Fibroblast of skin of left biceps (primary cell): ENCODE data around the gene C6orf52.
"Not testable (repeated sequence)": the region's sequence is repeated elsewhere in the genome, so short reads cannot be mapped to it uniquely, and the experiment has no call there.

Source experiments
- DNase-seq, 2 experiments: peaks; one replicate each; pipeline ENCODE4 v3.0.0-alpha.2; 2013; ENCODE audit warnings: low read depth in 2 of 2

Gene C6orf52

DNA sequence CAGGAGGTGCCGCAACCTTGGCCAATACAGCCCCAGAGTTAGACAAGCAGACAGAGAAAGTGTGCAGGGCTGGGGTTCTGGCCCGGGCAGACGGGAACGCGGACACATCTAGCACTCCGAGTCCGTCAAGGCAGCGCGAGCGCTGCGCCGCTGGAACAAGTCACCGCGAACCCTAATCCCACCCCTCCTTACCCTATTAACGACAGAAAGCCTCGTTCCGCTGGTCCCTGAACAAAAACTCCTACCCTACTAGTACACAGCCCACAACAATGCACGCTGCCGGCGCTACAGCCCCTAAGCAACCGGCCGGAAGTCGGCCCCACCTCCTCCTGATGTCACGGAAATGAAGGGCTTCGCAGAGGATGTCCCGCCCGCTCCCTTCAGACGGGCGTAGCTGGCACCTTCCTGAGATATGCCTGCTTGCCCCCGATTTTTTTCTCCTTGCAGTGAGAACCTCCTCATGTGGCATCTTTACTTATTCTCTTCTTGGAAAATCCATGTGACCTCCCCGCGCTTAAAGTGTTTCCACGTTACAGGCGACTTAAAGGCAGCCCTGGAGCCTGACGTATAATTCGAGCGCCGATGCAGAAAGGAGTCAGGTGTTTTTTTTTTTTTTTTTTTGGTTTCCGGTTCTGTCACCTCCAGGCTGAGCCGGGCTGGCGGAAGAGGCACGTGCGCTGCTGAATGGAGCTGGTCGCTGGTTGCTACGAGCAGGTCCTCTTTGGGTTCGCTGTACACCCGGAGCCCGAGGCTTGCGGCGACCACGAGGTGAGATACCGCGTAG is at the start of gene C6orf52, which contains the start of gene PAK1IP1:
Gene C6orf52, minus strand, starts transcription at position 315 of the 784 bp plus-strand sequence. CDS start 7,066 bp downstream, outside the sequence.
Gene PAK1IP1, plus strand, starts transcription at position 671 of the 784 bp plus-strand sequence. Its CDS starts 14 bp downstream, at position 685.
- peak; percentile 82 for DNase-seq

DNA sequence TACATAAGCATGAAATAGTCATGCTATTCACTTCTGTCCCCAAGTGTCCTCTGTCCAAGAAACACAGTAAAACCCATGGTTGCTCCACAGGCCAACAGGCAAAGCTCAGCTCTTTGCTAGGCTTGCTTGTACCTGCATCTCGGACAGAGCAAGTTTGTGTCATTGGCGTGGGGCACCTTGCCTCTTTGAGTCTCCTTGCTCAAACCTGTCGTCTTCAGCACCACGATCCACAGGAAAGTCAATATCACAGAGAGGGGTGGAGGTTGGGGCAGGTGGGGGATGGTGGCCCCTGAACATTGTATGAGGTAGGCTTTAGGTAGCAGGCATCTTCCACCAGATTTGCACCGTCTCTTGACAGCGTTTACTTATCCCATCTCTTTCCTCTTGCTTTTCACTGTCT is 49.1 kb upstream of the C6orf52 start:
- DNase-seq = no peak

DNA sequence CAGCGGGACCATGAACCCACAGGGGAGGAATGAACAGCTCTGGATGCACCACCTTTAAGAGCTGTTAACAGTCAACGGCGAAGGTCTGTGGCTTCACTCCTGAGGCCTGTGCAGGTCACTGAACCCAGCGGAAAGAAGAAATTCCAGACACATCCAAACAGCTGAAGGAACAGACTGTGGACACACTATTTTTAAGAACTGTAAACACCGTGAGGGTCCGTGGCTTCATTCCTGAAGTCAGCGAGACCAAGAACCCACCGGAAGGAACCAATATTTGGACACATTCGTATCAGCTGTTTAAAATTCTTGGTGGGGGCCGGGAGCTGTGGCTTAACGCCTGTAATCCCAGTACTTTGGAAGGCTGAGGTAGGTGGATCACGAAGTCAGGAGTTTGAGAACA is 47.8 kb upstream of the C6orf52 start:
- DNase-seq = no peak

DNA sequence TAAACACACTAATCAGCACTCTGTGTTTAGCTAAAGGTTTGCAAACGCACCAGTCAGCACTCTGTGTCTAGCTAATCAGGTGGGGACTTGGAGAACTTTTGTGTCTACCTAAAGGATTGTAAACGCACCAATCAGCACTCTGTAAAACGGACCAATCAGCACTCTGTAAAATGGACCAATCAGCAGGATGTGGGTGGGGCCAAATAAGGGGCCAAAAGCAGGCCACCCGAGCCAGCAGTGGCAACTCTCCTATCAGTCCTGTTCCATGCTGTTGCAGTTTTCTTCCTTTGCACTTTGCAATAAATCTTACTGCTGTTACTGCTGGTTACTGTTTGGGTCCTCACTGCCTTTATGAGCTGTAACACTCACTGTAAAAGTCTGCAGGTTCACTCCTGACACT is 47.2 kb upstream of the C6orf52 start:
- not testable (repeated sequence) for DNase-seq

DNA sequence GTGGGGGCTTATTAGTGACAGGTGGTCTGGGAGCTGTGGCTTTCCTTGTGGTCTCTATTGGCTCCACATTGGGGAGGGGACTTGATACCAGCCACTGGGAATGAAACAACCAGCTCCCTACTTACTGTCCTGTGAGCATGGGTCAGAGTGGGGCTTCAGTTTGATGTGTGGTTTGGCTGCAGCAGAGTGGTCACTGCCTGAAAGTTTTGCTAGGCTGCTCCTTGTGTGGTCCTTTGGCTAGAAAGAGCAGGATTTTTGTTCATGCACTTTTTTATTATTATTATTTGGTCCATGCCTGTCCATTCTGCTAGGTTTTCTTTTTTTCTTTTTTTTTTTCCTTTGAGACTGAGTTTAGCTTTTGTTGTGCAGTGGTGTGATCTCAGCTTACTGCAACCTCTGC is 45.6 kb upstream of the C6orf52 start:
- DNase-seq = no peak

DNA sequence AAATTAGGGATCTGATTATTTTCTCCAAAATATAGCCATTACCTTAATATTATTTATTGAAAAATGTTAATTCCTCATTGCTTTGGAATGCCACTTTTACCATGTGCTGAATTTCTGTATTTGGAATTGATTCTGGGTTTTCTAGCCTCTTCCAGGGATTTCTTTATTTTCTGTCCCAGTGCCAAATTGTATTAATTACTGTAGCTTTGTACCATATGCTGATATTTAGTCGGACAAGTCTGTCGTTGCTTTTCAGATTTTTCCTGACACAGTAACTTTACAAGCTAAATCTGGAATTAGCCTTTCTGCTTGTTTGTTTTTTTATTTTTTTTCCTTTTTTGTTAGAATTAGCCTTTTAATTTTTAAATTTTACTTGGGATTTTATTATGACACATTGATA is 42.3 kb upstream of the C6orf52 start:
- DNase-seq = no peak

DNA sequence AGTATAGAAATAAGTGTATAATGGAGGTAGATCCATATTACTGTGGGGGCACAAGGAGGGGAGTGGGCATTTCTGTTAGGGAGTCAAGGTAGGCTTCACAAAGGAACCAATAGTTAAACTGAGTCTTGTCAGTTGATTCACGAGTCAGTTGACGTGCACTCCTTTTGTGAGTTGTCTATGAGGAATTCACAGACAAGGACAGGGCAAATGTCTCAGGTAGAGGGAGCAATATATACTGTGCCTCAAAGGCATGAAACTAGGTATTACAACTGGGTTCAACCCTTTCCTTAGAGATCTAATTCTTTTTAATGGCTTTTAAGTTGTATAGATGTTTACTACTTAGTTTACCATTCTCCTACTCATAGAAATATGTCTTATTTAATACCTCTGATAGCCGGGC is 39.4 kb upstream of the C6orf52 start:
- no peak for DNase-seq

DNA sequence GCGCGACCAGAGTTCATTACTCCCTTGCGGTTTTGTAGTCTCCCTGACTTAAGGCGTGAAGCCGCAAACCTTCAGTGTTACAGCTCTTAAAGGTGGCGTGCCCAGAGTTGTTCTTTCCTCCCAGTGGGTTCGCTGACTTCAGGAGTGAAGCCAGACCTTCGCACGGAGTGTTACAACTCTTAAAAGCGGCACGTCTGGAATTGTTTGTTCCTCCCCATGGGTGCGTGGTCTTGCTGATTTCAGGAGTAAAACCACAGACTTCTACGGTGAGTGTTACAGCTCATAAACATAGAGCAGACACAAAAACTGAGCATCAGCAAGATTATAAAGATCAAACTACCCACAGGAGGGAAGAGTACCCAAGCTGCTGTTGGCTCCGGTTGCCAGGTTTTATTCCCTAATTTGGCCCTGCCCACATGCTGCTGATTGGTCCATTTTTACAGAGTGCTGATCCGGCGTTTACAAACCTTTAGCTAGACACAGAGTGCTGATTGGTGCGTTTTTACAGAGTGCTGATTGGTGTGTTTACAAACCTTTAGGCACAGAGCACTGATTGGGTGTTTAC is 38.8 kb upstream of the C6orf52 start:
- no peak for DNase-seq

DNA sequence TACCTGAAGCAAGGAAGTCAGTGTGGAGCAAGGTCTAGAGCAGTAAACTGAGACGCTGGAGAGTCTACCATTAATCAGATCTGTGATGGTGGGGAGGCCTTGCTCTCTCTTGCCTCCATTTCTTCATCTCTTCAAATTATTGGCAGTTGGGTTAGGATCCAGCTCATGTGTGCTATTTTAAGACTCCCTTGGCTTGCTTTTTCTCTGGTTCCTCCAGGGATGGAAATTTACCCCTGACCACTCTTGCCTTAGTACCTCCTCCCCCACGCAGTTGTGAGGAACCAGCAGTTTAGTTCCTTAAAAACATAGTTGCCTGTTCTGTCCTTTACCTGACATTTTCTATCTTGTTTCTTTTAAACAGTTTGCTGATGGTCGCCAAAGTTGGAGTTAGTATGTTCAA is 35.8 kb upstream of the C6orf52 start:
- no peak for DNase-seq

DNA sequence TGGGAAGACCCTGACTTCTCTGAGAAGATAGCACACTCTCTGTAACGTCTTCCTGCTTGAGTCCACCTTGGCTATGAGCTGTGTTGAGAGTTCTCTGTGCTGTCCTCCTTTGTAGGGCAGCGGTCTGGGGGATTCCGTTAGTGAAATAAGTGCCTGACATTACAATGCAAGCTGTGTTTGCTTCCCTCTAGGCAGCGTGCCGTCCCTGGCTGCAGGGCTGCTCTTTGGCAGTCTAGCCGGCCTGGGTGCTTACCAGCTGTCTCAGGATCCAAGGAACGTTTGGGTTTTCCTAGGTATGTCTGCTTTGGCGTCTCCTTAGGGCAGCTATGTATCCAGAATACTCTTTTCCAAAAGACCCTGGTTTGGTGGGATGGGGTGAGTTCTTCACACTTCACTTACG is 31.3 kb upstream of the C6orf52 start:
- no peak for DNase-seq

DNA sequence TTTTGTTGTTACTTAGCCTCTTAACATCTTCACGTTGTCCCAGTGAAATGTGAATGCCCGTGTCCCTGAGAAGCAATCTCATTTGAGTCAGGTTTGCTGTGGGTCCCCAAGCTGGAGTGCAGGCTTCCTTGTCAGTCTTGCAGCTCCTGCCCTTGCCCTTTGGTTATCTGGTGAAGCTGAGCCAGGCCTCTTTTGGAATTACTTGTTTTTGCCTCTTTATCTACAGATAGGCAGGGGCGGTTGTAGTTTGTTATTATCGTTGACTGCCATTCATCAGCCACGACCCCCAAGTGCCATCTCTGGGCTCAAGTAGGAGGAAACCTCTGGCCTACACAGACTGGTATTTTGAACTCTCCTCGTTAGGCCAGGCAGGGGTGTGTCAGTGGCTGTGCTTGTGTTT is 30.6 kb upstream of the C6orf52 start:
- no peak for DNase-seq

DNA sequence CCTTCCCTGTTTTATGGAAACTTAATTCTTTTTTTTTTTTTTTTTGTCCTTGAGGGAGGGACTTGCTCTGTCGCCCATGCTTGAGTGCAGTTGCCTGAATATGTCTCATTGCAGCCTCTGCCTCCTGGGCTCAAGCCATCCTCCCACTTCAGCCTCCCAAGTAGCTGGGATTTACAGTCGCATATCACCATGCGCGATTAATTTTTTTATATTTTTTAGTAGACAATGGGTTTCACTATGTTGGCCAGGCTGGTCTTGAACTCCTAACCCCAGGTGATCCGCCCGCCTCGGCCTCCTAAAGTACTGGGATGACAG is 29.1 kb upstream of the C6orf52 start:
- DNase-seq = no peak

DNA sequence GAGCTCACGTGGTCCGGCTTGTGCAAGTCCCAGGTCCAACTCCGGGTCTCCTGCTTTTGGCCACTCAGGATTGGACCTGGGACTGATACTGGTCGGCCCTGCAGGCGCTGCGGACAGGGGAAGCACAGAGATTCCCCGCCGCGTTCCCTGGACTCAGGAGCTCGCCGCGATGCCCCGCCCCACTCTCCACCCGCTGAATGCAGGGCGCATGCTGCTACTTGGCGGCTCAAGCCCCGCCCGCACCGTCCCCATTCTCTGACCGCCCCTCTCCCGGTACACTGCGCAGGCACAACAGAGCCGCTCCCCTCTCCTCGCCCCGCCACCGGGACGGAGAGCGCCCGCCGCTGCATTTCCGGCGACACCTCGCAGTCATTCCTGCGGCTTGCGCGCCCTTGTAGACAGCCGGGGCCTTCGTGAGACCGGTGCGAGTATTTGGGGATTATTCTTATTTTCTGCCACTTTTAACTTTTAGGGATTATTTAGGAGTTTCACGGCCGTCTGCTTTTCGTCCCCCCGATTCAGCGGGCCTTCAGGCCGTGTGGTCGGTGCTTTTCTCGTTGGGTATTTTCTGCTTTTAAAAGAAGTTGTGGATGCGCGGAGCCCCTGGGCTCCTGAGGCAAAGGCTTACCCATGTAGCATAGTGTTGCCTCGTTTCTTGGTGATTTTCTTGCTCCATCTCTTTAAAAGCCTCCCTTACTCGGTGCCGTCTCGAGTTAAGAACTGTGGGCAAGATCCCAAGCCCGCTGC is 28.6 kb upstream of the C6orf52 start, which contains the start of gene TMEM14C:
Gene TMEM14C, plus strand, starts transcription at position 251 of the 747 bp plus-strand sequence. CDS start 1,544 bp downstream, outside the sequence.
- peak; percentile 88 to 91 for DNase-seq

DNA sequence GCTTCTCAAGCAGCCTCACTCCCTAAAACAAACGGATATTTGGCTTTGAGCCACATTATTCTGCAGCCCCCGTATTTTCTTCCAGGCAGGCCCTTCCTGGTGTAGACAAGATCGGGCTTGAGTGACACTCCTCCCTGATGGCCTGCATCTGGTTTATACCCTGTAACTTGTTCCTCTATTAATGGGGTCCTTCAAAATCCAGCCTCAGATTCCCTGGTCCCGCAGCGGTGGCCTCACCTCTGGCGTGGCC is 28.1 kb upstream of the C6orf52 start:
- no peak for DNase-seq

DNA sequence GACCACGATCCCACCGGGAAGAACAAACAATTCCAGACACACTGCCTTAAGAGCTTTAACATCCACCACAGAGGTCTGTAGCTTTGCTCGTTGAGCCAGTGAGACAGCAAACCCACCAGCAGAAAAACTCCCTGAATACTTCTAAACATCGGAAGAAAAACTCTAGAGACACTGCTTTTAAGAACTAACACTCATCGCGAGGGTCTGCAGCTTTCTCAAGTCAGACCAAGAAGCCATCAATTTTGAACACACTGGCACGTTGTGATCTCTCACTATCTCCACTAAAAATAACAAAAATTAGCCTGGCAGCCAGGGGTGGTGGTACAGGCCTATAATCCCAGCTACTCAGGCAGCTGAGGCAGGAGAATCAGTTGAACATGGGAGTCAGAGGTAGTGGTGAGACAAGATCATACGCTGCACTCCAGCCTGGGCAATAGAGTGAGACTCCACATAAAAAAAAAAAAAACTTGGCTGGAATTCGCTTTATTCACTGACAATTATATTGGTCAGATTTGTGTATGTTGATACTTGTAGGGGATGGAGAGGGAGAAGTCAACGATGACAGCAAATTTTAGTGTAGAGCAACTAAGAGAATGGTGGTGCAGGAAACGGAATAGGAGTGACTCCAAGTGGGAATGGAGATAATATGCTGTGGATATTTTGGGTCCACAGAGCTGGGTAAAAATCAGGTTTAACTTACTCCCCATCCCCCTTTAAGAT is 27.6 kb upstream of the C6orf52 start:
- DNase-seq = no peak

DNA sequence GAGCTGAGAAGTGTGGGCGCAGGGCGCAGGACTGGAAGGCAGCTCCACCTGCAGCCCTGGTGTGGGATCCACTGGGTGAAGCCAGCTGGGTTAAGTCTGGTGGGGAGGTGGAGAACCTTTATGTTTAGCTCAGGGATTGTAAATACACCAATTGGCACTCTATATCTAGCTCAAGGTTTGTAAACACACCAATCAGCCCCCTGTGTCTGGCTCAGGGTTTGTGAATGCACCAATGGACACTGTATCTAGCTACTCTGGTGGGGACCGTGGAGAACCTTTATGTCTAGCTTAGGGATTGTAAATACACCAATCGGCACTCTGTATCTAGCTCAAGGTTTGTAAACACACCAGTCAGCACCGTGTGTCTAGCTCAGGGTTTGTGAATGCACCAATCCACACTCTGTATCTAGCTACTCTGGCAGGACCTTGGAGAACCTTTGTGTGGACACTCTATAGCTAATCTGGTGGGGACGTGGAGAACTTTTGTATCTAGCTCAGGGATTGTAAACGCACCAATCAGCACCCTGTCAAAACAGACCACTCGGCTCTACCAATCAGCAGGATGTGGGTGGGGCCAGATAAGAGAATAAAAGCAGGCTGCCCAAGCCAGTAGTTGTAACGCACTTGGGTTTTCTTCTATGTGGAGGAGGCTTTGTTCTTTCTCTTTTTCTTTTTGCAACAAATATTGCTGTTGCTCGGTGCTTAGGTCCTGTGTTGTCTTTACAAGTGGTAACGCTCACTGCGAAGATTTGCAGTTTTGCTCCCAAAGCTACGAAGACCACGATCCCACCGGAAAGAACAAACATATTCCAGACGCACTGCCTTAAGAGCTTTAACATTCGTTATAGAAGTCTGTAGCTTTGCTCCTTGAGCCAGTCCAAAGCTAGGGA is 26.8 kb upstream of the C6orf52 start:
- DNase-seq = not testable (repeated sequence)

DNA sequence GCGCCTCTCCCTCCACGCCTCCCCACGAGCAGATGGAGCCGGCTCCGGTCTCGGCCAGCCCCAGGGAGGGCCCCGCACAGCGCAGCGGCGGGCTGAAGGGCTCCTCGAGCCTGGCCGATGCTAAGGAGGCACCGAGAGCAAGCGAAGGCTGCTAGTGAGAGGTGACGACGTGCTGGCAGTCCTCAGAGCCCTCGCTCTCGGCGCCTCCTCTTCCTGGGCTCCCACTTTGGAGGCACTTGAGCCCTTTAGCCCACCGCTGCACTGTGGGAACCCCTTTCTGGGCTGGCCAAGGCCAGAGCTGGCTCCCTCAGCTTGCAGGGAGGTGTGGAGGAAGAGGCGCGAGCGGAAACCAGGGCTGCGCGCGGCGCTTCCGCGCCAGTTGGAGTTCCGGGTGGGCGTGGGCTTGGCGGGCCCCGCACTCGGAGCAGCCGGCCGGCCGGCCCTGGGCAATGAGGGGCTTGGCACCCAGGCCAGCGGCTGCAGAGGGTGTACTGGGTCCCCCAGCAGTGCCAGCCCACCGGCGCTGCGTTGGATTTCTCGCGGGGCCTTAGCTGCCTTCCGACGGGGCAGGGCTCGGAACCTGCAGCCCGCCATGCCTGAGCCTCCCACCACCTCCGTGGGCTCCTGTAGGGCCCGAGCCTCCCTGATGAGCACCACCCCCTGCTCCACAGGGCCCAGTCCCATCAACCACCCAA is 26.0 kb upstream of the C6orf52 start:
- no peak for DNase-seq

DNA sequence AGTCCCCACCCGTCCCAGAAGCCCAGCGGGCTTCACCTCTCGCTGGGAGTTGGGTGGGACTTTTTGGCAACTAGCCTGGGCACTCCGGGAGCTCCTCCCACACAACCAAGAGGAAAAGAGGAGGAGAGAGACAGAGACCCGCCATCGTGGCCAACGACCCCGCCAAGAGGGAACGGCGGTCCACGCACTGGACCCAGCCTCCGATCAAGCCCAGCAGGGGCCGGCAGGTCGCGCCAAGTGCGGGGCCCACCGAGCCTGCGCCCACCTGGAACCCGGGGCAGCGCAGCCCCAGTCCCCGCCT is 25.5 kb upstream of the C6orf52 start:
- no peak for DNase-seq

DNA sequence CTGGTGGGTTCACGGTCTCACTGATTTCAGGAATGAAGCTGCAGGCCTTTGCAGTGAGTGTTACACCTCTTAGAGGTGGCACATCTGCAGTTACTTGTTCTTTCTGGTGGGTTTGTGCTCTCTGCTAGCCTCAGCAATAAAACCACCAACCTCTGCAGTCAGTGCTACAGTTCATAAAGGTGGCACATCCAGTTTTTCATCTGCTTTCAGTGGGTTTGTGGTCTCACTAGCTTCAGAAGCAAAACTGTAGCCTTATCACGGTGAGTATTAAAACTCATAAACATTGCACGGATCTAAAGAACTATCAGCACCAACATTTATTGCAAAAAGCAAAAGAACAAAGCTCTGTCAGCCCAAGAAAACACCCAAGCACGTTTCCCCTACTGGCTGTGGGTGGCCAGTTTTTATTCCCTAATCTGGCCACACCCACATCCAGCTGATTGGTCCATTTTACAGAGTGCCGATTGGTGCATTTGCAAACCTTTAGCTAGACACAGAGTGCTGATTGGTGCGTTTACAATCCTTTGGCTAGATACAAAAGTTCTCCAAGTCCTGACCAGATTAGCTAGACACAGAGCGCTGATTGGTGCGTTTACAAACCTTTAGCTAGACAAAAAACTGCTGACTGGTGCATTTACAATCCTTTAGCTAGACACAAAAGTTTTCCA is 25.0 kb upstream of the C6orf52 start:
- DNase-seq = no peak

DNA sequence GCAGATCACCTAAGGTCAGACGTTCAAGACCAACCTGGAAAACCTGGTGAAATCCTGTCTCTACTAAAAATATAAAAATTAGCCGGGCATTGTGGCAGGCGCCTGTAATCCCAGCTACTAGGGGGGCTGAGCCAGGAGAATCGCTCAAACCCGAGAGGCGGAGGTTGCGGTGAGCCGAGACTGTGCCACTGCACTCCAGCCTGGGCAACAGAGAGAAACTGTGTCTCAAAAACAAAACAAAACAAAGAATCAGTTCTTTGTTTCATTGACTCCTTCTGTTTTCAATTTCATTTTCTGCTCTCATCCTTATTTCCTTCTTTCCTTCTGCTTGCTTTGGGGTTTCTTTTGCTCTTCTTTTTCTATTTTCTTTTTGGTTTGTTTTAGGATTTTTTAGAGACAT is 19.5 kb upstream of the C6orf52 start:
- DNase-seq = no peak
